ENCODE data around the gene ZNF532. TPM values are rescaled to one million over a fixed set of nuclear protein-coding genes. Genes with fewer than 3 reads are reported as not detected.

Gene ZNF532
- total RNA-seq, 1 experiment from 2014 or later, result 6.1 TPM

DNA sequence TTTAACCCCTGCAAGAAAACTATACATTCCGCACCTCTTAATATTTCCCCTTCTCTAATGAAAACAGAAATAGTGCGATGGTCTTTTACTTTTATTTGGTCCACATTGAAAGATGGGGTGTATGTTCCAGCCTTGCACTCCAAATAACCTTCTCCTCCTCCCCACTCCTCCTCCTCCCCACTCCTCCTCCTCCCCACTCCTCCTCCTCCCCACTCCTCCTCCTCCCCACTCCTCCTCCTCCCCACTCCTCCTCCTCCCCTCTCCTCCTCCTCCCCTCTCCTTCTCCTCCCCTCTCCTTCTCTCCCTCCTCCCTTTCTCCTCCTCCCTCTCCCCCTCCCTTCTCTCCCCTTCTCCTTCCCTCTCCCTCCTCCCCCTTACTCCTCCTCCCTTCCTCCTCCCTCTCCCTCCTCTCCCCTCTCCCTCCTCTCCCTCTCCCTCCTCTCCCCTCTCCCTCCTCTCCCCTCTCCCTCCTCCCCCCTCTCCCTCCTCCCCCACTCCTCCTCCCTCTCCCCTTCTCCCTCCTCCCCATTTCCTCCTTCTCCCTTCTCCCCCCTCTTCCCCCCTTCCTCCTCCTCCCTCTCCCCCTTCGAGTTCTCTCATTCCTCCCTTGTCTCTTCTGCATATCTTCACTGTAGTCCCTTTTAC lies 70.4 kb downstream of the ZNF532 start:
- DNase-seq (ENCODE audit: extremely low read depth, low read depth), result no peak

DNA sequence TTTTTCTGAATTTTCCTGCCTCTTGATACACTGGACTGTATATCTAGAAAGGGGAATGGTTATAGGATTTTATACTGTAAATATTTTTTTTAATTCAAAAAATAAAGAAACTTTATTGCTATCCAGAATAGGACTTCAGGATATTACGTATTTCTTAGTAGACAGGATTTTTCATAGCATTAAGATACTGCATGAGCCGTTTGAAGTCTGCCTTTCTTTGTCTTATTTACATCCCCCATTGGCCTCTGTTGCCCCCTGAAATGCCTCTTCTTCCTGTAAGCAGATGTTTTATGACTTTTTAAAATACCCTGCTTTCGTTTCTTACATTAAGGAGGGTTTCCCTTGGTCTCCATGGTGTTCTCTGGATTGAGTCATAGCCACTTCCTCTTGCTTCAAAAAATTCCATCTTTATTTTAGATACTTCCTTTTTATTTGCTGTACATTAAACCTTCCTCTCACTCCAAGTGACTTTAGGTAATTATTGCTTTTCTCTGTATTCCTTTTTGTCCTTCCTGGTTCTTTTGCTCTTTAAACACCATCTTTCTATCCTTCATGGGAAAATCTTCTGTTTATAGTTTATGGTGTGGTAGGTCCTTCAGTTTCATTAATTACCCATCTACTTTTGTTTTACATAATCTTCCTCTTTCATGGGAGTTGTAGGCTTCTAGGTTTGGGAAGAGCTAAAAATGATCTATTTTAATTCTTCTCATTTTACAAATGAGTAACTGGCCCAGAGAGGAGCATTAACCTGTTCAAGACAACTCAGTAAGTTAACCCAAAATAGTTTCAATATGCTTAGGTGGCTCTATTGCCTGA lies 72.6 kb downstream of the ZNF532 start:
- no peak for DNase-seq (ENCODE audit: extremely low read depth, low read depth)

DNA sequence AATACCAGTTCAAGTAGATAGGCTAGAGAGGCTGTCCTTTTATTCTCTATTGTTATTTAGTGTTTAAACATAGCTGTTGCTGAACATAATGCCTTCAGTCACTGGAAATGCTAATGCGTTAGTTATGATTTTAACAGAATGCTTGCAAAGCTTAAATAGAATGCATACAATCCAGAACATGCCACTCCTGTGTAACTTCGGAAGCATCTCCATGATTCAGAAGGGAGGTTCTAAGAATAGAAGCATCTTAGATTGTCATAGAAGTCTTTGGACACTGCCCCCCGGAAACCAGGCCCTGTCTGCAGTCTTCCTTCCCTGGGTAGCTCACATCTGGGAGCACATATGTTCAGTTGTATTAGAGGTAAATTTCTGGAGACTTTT lies 73.2 kb downstream of the ZNF532 start:
- no peak for DNase-seq (ENCODE audit: extremely low read depth, low read depth)

DNA sequence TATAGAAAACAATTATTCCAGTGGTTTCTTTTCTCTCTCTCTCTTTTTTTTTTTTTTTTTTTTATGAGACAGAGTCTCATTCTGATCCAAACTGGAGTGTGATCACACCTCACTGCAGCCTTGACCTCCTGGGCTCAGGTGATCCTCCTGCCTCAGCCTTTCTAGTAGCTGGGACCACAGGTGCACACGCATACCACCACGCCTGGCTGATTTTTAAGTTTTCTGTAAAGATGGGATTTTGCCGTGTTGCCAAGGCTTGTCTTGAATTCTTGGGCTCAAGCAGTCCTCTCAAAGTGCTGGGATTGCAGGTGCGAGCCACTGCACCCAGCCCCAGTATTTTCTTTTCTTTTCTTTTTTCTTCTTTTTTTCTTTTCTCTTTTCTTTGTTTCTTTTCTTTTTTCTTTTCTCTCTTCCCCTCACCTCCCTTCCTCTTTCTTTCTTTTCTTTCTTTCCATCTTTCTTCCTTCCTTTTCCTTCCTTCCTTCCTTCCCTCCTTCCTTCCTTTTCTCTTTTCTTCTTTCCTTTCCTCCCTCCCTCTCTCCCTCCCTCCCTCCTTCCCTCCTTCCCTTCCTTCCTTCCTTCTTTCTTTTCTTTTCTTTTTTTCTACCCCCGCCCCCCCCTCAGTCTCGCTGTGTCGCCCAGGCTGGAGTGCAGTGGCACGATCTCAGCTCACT lies 76.9 kb downstream of the ZNF532 start:
- no peak for DNase-seq (ENCODE audit: extremely low read depth, low read depth)

DNA sequence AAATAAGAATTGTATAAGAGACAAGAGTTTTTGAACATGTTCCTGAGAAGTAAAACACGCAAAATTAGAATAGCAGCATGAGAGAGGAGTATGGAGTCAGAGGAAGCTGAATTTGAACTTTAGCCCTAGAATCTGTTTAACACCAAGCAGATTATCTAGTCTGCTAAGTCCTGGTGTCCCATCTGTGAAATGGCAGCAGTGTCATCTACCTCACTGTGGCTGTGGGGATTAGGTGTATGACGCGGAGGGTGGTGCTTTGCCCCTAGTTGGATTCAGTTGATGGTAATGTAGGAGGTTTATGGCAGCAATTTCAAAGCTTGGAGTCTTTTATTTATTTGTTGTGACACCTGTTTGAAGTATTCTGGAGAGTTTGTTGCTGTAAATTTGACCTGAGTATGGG lies 79.2 kb downstream of the ZNF532 start:
- no peak for DNase-seq (ENCODE audit: extremely low read depth, low read depth)

DNA sequence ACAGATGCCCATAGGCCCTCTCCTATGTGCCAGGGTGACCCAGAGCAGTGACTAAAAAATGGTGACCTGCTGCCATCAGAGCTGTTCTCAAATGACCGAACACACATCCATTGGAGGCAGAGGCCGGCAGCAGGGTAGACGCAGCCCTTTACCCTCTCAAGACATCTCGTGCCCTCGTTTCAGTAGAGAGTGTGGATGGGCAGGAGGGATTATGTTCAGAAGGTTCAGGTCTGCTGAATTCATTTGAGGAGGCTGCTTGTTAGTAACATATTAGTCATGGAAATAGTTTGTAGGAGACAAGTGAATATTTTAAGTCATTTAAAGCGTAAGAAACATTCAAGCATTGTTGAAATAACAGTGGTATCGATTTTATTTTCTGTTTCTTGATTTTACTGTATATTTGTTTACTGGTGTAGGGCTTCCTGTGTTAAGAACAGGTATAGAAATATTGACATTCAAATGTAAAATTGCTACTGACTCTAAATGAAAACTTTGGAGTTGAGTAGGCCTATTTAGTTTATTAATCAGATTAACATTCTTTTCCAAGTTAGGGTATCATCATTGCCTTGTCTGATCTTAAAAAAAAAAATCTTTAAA lies 82.6 kb downstream of the ZNF532 start:
- DNase-seq (ENCODE audit: extremely low read depth, low read depth), result no peak

DNA sequence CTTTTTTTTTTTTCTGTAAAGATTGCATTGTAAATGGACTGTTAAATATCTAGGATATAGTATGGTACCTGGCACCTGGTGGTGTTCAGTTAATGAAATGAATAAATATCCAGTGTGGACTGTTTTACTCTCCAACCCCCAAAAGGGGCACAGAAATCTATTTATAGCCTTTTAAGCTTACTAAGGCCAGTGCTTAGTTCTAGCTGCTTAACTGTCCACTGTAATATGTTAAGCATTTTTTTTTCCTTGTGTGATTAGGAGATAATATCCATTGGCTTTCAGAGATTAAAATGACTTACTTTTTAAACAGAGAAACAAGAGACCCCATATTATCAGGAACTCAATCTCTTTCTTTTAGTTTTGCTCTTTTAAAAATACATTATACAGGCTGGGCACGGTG lies 84.4 kb downstream of the ZNF532 start:
- no peak for DNase-seq (ENCODE audit: extremely low read depth, low read depth)

DNA sequence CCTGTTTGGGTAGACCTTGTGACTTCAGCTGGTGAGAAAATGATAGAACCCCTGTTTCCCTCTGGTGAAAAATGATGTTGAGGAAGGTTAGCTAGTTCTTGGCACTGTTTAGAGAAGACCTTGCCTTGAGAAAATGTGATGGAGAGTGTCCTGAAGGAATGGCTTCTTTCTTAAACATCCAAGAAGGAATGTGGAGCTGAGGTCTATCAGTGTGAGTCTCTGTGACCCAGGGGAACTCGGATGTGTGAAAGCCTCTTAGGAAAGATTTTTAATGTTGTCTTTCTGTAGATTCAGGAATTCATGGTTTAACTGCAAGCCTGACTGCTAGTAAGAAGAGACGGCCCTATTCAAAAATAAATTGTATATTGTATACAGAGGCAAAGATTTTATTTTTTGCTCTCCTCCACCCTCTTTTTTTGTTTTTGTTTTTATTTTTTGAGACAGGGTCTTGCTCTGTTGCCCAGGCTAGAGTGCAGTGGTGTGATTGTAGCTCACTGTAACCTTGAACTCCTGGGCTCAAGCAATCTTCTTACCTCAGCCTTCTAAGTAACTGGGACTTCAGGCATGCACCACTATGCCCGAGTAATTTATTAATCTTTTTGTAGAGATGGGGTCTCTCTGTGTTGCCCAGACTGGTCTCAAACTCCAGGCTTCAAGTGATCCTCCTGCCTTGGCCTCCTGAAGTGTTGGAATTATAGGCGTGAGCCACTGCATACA lies 87.5 kb downstream of the ZNF532 start:
- DNase-seq (ENCODE audit: extremely low read depth, low read depth), result no peak

DNA sequence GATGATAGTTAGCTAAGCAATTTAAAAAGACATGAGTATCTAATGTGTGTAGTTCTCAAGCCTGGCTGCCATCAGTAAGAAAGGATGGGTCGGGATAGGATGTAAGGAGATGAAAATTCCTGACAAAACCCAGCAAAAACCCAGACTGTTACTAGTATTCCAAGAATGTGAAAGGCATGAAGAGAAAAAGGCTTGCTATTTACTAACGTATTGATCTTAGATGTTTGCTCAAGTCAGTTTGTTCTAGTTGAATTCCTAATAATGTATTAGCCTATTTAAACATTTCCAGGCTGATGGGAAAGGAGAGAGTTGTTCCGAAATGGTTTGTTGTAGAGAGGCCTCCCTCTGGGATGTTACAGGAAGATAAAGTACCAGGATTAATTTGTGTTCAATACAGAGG lies 88.2 kb downstream of the ZNF532 start:
- DNase-seq (ENCODE audit: extremely low read depth, low read depth), result no peak

DNA sequence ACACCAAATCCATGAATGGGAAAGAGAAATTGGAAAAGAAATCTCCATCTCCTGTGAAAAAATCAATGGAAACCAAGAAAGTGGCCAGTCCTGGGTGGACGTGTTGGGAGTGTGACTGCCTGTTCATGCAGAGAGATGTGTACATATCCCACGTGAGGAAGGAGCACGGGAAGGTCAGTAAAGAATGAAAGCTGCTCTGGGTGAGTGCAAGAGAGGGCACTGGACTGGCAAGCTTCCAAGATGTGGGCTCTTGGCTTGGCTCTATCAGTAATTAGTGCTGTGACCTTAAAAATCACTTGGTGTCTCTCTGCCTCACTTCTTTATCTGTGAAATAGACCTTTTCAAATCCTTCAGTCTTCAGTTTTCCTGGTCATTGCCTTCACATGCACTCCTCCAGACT lies 89.0 kb downstream of the ZNF532 start:
- no peak for DNase-seq (ENCODE audit: extremely low read depth, low read depth)

DNA sequence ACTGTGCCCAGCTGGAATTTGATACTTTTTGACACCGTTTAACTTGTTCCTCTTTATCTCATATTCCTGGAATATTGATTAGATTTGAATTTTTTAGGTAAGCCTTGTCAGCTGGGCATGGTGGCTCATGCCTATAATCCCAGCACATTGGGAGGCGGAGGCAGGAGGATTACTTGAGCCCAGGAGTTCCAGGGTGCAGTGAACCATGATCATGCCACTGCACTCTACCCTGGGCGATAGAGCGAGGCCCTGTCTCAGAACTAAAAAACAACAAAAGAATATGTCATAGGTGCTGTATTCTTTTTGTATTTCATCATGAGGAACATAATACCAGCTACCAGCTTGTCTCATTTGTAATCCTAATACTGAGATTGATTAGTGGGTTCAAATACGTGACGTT lies 90.3 kb downstream of the ZNF532 start:
- DNase-seq (ENCODE audit: extremely low read depth, low read depth), result no peak

DNA sequence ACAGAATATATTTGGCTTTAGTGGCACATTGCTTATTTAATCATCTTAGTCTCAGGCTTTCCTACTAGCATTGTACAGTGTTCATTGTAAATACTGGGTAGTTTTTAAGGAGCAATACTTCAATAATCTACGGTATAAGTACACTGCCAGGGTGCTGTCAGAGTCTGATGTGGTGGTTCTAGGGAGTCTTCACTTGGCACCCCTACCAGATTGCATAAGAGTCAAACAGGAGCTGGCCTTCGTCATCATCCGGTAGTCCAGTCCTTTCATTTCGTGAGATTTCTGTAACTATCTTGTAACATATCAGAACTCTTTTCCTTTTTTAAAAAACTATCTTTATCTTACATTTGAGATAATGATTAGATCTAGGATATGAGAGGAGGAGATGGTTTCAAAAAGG lies 91.1 kb downstream of the ZNF532 start:
- no peak for DNase-seq (ENCODE audit: extremely low read depth, low read depth)

DNA sequence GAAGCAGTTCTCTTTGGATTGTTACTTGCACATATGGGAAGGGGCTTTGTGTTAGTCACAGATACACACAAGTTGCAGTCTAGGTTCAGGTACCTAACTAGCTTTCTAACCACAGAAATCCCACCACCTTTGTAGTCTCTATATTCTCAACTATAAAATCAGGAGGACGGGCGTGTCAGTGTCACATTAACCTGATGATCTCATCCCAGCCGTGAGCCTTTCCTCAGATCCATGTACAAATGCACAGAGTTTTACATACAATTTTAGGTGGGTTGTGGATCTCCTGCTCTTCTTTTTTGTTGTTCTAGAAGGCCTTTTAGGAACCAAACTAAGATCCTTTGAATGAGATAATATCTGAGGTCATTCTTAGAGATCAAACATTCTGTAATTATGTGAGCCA lies 94.0 kb downstream of the ZNF532 start:
- no peak for DNase-seq (ENCODE audit: extremely low read depth, low read depth)

DNA sequence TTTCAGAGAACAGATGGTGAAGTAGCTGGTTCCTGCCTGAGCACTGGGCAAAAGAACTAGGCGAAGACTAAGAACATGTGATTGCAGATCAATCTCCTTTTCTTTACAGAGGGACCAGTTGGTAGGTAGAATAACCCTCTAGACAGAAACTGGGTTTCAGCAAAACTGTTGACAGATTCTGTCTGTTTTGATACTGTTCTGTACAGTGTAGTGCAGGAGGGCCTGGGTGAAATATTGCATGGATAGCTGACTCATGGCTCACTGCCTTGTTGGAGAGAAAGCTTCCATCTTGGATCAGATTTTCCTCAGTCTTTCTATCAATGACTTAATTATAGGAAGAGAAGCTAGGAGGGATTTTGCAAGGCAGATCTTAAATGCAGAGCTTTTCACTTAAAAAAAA lies 95.8 kb downstream of the ZNF532 start:
- DNase-seq (ENCODE audit: extremely low read depth, low read depth), result no peak

DNA sequence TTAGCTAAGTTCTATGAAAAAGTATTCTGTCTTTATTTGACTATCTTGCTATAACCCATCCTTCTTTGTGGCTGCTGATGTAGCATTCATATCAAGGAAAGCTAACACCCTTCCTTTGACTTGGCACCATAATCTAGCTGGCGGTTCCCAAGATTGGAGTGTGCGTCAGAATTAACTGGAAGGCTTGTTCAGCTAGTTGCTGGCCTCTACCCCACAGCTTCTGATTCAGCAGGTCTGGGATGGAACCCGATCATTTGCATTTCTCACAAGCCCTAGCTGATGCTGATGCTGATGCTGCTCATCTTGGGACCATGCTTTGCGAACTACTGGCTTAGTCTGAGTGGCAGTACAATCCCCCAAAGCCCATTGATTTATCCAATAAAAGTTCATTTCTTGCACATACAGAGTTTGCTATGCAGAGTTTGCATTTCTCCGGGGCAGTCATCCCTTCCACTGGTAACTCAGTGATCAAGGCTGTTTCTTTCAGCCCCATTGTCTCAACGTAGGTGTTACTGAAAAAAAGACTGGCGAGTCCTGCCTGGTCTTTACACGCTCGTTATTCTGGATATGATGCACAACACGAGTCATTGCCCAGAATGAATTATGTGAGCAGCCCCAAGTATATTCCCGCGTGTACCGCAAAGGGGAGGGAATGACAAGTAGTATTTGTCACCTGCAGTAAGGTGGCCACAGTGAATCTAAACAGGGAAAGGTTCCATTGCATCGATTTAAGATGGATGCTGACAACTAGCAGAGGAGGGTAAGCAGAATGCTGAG lies 96.5 kb downstream of the ZNF532 start:
- DNase-seq (ENCODE audit: extremely low read depth, low read depth), result no peak

DNA sequence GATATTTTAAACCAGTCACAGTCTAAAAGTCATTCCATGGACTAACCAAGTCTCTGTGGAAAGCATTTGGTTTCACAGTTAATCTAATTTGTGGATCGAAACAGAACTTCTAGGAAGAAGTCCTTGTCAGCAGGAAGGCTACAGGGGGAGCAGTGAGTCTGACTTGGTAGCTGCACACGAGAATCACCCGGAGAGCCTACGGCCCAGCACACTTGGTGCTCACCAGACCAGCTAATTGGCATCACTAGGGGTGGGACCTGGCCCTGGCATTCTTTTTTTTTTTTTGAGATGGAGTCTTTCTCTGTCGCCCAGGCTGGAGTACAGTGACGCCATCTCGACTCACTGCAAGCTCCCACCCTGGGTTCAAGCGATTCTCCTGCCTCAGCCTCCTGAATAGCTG lies 97.7 kb downstream of the ZNF532 start:
- DNase-seq (ENCODE audit: extremely low read depth, low read depth), result no peak

DNA sequence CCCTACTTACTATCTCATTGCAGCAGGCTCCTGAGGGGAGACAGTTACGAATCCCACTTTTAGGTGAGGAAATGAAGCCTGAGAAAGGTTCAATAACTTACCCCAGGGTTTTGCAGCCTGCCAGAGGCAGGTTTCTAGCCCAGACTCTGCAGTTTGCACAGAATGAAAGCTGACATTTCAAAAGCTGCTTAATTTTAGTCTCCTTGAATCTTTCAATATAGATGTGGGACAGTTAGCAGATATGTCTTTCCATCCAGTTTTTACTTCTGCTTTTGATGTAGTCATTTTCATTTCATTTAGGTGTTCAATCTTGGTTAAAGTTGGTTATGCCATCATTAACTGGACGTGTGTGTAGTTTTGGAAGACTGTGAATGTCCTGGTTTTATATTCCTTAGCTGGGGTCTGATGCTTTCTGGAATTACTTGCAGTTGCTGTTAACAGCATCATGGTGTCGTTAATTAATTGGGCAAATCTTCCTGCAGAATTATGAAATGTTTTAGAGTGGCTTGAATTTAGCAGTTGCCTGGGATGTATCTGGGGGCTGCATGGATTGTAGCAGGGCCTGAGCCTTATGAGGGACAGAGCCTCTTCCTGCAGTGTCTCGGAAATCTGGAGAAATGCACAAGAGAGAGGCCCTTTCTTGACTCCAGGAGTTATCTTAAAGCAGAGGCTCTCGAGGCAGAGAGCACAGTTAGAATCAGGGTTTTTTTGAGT lies 100.8 kb downstream of the ZNF532 start:
- DNase-seq (ENCODE audit: extremely low read depth, low read depth), result no peak

DNA sequence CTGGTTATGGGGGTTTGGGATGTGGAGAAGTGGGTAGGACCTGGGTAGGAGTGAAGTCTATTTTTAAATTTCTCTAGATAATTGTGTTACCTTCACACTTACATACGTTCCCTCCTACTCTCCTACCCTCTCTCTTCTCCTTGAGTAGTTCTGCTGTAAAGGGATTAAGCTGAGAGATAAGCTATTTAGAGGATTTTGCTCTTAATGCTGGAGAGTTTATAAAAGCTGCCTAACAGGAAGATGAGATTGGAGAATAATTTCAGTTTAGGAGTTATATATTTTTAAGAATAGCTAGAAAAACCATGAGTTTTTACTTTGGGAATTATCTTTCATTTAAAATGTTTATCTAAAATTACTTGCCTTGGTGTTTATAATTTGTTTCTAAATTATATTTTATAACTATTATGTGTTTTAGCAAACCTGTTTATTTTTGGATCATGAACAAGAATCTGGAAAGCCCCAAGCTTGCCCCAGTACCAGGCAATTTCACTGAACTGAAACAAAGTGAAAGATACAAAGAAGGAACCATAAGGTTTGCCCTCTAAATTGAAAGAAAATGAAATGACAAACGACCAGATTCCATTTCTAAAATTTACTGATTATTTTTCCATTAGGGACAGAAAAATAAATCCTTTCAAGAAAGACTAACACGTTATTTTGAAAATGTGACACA lies 101.5 kb downstream of the ZNF532 start:
- no peak for DNase-seq (ENCODE audit: extremely low read depth, low read depth)

DNA sequence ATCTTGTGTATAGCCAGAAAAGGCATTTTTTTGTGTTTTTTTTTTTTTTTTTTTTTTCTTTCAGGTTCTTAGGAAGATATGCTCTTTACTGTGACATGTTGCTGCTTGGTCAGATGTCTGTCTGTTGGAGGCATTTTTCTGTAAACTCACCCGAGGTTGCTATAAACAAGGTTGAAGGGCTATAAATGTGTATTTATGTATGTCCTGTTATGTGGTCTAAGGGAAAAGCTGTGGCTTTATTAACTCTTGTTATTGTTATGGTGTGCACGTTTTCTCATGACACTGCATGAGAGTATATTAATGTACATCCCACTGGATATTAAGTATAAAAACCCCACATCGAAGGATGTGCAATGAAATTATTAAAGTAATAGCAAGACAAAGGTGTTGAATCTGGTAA lies 102.0 kb downstream of the ZNF532 start:
- no peak for DNase-seq (ENCODE audit: extremely low read depth, low read depth)
